GDM1 (cell line): ENCODE data around the gene FLNC.

Experiments
- DNase-seq: peaks from one replicate; lab custom pipeline; 2025; lab: John Stamatoyannopoulos, UW

FLNC gene

DNA sequence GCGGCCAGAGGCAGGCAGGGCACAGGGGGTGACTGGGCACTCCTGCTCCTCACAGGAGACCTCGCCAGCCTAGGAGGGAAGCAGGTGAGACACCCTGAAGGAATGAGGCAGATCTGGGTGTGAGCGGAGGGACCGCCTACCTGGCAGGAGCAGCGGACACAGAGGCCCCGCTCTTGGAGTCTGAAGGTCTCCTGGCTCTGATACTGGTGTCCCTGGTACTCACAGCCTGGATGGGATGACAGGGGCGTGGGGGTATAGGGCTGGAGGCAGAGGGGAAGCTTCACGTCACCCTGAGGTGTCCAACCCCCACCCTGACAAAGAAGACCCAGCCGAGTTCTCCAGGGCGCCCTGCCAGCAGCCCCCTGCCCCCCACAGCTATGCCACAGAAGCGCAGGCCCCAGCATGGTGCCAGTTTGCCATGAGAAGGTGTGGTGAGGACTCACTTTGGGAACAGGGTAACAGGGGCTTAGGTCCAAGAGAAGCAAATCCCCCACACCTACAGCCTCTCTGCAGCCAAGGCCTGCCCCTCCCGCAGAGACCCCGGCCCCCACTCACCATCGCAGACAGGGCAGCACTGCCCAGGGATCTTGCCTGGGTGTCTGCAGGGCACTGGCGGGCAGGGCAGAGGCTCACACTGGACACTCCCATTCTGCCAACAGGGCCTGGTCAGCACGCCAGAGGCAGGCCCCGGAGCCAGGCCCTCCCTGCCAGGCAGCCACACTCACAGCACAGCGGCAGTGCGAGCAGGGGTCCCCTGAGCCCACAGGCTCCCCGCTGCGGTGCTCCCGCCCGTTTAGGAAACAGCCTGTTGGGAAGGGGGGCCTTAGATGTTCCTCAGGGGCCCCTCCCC, 63.3 kb downstream of the FLNC start:
- no peak for DNase-seq

DNA sequence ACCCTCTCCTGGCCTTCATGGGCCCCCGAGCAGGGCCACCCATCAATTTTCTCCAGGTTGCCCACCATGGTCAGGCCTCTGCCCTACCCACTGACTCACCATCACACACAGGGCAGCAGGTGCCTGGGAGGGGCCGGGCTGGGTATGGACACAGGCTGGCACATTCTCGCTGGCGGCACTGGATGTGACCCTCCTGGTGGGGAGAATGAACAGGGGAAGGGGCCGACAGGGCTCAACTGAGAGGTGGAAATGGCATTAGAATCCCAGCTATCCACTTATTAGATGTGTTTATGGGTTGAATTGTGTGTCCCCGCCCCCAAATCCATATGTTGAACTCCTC, 63.9 kb downstream of the FLNC start:
- no peak for DNase-seq

GRCh38 chr7:128895320-128895719, 65.1 kb downstream of the FLNC start:
- DNase-seq, result no peak

DNA sequence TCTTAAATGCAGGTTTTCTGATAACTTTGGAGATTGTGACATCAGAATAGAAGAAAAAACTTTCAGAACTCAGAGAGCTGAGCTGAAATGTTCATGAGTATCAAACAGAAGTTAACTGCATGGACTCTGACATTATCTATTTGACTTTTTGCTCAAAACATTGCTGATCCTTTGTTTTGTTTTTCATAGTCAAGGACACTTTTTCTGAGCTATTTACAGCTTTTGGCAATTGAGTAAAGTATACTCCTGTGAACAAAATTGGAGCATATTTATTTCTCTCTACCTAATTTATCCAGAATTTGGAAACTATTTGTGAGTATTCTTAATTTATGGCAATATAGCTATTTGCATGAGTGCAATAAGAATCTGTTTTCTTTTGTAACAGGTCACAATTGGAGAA, 69.2 kb downstream of the FLNC start:
- DNase-seq, result no peak

GRCh38 chr7:128900237-128900636, 70.0 kb downstream of the FLNC start:
- DNase-seq, result no peak

GRCh38 chr7:128902761-128903585, 72.8 kb downstream of the FLNC start:
- no peak for DNase-seq

- DNase-seq, result no peak
Observed at GRCh38 chr7:128903621-128904361, 73.6 kb downstream of the FLNC start.

DNA sequence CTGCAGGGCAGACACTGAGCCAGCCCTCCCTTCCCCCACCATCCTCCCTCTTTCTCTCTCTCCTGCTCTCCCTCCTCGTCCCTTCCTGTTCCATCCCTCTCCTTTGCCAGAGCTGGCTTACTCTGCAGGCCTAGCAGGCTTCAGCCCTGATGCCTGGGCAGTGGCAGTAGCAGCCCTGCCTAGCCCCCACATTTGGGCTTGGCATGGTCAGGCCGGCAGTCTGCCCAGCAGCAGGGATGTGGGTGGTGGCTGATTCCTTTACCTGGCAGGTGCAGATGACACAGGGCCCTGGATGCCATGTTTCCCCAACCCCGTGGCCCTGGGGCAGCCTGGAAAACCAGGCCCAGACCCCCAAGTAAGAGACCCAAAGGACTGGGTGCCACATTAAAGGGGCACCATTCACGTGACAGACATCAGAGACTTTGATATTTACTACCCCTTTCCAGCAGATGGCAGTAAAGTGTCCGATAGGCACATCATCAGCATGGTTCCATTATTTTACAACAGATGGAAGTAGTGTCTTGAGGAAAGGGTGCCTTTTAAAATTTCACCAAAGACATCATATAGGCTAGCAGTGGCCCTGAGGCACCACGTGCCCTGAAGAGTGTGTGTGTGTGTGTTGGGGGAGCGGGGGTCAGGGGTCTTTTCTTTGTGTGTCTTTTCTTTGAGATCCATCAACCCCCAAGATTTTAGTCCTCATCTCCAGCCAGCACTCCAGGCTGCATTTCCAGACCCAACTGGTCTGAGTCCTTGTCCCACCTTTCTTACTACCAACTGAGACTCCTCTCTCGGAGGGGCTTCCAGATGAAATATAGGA, 74.4 kb downstream of the FLNC start:
- DNase-seq, result peak; percentile 50

- no peak for DNase-seq
Observed at GRCh38 chr7:128906001-128906765, 76.0 kb downstream of the FLNC start.

- DNase-seq, result no peak
Observed at GRCh38 chr7:128906766-128907559, 76.8 kb downstream of the FLNC start.
